PC-9 (cell line): ENCODE results near the gene GRIN2D. TPM values are rescaled to one million over a fixed set of nuclear protein-coding genes. Genes with fewer than 3 reads are reported as not detected.
"Not testable (repeated sequence)": the region's sequence is repeated elsewhere in the genome, so short reads cannot be mapped to it uniquely, and the experiment has no call there.

Experiments used
- BruUV-seq: library from RNA; stranded (reverse); fragments of 400-500 nt; replicated peaks from 2 replicates; lab custom pipeline; 2021; lab: Mats Ljungman, UMichigan
- CTCF ChIA-PET: fragments of 300-600 bp; sonication (Branson Sonifier 250); formaldehyde crosslinking; loops from one replicate; lab custom pipeline; 2022; ENCODE audit warnings: antibody characterized with exemption; lab: Charles Lee
- POLR2A ChIA-PET: fragments of 300-600 bp; sonication (Branson Sonifier 250); formaldehyde crosslinking; loops from one replicate; lab custom pipeline; 2022; ENCODE audit warnings: antibody characterized with exemption; ENCODE audit not compliant: unreplicated experiment; lab: Charles Lee
- DNase-seq, 2 experiments: peaks; one replicate each; pipeline versions ENCODE4 v3.0.0 to v3.0.0-alpha.2; 2015 to 2022; ENCODE audit warnings: mixed read lengths in 1 of 2
- H2AFZ ChIP-seq: fragments of 200-600 bp; sonication (generic); 2 replicates; pipeline ENCODE4 v1.8.1; 2017; ENCODE audit warnings: antibody characterized with exemption
- H3F3A ChIP-seq: fragments of 200-600 bp; sonication (generic); 2 replicates; pipeline ENCODE4 v1.8.1; 2017; ENCODE audit warnings: antibody characterized with exemption, mild to moderate bottlenecking, low read depth; ENCODE audit not compliant: insufficient read depth
- H3K27ac ChIP-seq: fragments of 200-600 bp; sonication (generic); 2 replicates; pipeline ENCODE4 v1.6.1; 2016; ENCODE audit warnings: mixed run types
- H3K27me3 ChIP-seq: fragments of 200-600 bp; sonication (generic); 2 replicates; pipeline ENCODE4 v1.6.1; 2016; ENCODE audit warnings: low read depth, mixed run types; ENCODE audit not compliant: insufficient read depth
- H3K36me3 ChIP-seq: fragments of 200-600 bp; sonication (generic); 2 replicates; pipeline ENCODE4 v1.6.1; 2016; ENCODE audit warnings: low read depth, mixed run types
- H3K4me1 ChIP-seq: fragments of 200-600 bp; sonication (generic); replicated peaks from 2 replicates; pipeline ENCODE4 v1.6.1; 2016; ENCODE audit warnings: mixed run types; ENCODE audit not compliant: insufficient read depth
- H3K4me2 ChIP-seq: fragments of 200-600 bp; sonication (generic); 2 replicates; pipeline ENCODE4 v1.6.1; 2017; ENCODE audit warnings: mixed run types
- H3K4me3 ChIP-seq: fragments of 200-600 bp; sonication (generic); 2 replicates; pipeline ENCODE4 v1.6.1; 2016; ENCODE audit warnings: mixed run types
- H3K79me2 ChIP-seq: fragments of 200-600 bp; sonication (generic); 2 replicates; pipeline ENCODE4 v1.6.1; 2017; ENCODE audit warnings: low read depth, mixed run types
- H3K9me2 ChIP-seq: fragments of 200-600 bp; sonication (generic); 2 replicates; pipeline ENCODE4 v1.8.1; 2017; ENCODE audit warnings: mild to moderate bottlenecking; ENCODE audit not compliant: insufficient read depth
- H3K9me3 ChIP-seq: fragments of 200-600 bp; sonication (generic); 2 replicates; pipeline ENCODE4 v1.8.1; 2016; ENCODE audit warnings: low read depth; ENCODE audit not compliant: insufficient read depth
- H4K20me1 ChIP-seq: fragments of 200-600 bp; sonication (generic); 2 replicates; pipeline ENCODE4 v1.8.1; 2017; ENCODE audit not compliant: insufficient read depth
- CTCF ChIP-seq: fragments of 200-600 bp; sonication (generic); conservative IDR thresholded peaks from 2 replicates; pipeline ENCODE4 v1.6.1; 2017; ENCODE audit warnings: mixed run types, antibody characterized with exemption, mild to moderate bottlenecking, moderate library complexity
- EZH2 ChIP-seq: fragments of 200-600 bp; sonication (generic); IDR thresholded peaks from 2 replicates; pipeline ENCODE4 v1.8.0; 2017; ENCODE audit warnings: antibody characterized with exemption, low read depth
- intact Hi-C: fragments of 100-400 bp; cut with micrococcal nuclease; formaldehyde crosslinking; loops from one replicate; pipeline ENCODE4 v1.10.0; 2022; ENCODE audit not compliant: unreplicated experiment
- total RNA-seq: library from RNA; stranded (reverse); gene quantifications from 2 replicates; pipeline ENCODE4 v1.2.3, GENCODE V29; 2021

Gene GRIN2D
- total RNA-seq, 1 experiment from 2014 or later: 3.8 TPM

GRCh38 chr19:48371367-48371766, 22.1 kb upstream of the GRIN2D start:
- ChIA-PET POLR2A (no interaction called here), CTCF (interaction anchor here (0.6 kb wide), 1 partner anchor 1698 kb away, joined by 6 read pairs; no protein-coding TSS in a partner anchor)
- Histone ChIP-seq H3K27me3 (no peaks in the 10 kb centered on the region), H2AFZ (no peak overlapping the region), H3K36me3 (no peaks in the 10 kb centered on the region), H3K27ac (no peak overlapping the region), H3K4me3 (no peak overlapping the region), H3K4me1 (peaks cover 8% of the 10 kb centered on the region), H3K4me2 (no peak overlapping the region), H4K20me1 (no peaks in the 10 kb centered on the region), H3F3A (peaks cover 18% of the 10 kb centered on the region), H3K9me2 (no peaks in the 10 kb centered on the region), H3K79me2 (no peaks in the 10 kb centered on the region), H3K9me3 (no peaks in the 10 kb centered on the region)
- intact Hi-C loops: no loop called here
- BruUV-seq: no TSS peak
- no peak for TF ChIP-seq CTCF
- no peak for TF ChIP-seq EZH2
- DNase-seq: no peak

GRCh38 chr19:48371771-48372170, 21.7 kb upstream of the GRIN2D start:
- CTCF ChIA-PET: not testable (repeated sequence)

GRCh38 chr19:48372904-48373303, 20.6 kb upstream of the GRIN2D start:
- DNase-seq: no peak
- Histone ChIP-seq H3K27me3 (no peaks in the 10 kb centered on the region), H3K79me2 (no peaks in the 10 kb centered on the region), H3K36me3 (no peaks in the 10 kb centered on the region), H3K9me3 (no peaks in the 10 kb centered on the region), H2AFZ (no peak overlapping the region), H3K4me2 (no peak overlapping the region), H3K9me2 (no peaks in the 10 kb centered on the region), H3F3A (peaks cover 13% of the 10 kb centered on the region), H3K27ac (no peak overlapping the region), H3K4me3 (no peak overlapping the region), H3K4me1 (peaks cover 8% of the 10 kb centered on the region), H4K20me1 (no peaks in the 10 kb centered on the region)
- no peak for TF ChIP-seq EZH2
- no peak for TF ChIP-seq CTCF
- ChIA-PET POLR2A (interaction anchor here (0.7 kb wide), 1 partner anchor 10 kb away, joined by 4 read pairs; no protein-coding TSS in a partner anchor), CTCF (no interaction called here)
- intact Hi-C loops: no loop called here
- BruUV-seq: no TSS peak

More at GRCh38 chr19:48371771-48372170, 21.7 kb upstream of the GRIN2D start:
- H3K4me1 ChIP-seq, H3K27me3 ChIP-seq, H3K36me3 ChIP-seq, H2AFZ ChIP-seq, BruUV-seq, H4K20me1 ChIP-seq, H3K4me3 ChIP-seq, H3K27ac ChIP-seq, H3K9me2 ChIP-seq, DNase-seq, H3K79me2 ChIP-seq, H3K9me3 ChIP-seq, intact Hi-C loops, H3K4me2 ChIP-seq, POLR2A ChIA-PET: not testable (repeated sequence)
- H3F3A ChIP-seq: peaks cover 18% of the 10 kb centered on the region

- TF ChIP-seq CTCF: no peak
- TF ChIP-seq EZH2: no peak
- no peaks in the 10 kb centered on the region for H3K9me3 ChIP-seq
- peaks cover 11% of the 10 kb centered on the region for H3F3A ChIP-seq
- no peaks in the 10 kb centered on the region for H3K36me3 ChIP-seq
- DNase-seq: no peak
- no peak overlapping the region for H3K4me2 ChIP-seq
- POLR2A ChIA-PET: no interaction called here
- H3K9me2 ChIP-seq: no peaks in the 10 kb centered on the region
- H2AFZ ChIP-seq: no peak overlapping the region
- no TSS peak for BruUV-seq
- no peaks in the 10 kb centered on the region for H3K79me2 ChIP-seq
- intact Hi-C loops: no loop called here
- CTCF ChIA-PET: interaction anchor here (0.5 to 0.6 kb wide), 3 partner anchors 88 to 447 kb away, joined by 3 to 5 read pairs (median 3); no protein-coding TSS in a partner anchor
- no peak overlapping the region for H3K27ac ChIP-seq
- H3K27me3 ChIP-seq: no peaks in the 10 kb centered on the region
- H3K4me1 ChIP-seq: peaks cover 13% of the 10 kb centered on the region
- no peak overlapping the region for H3K4me3 ChIP-seq
- H4K20me1 ChIP-seq: no peaks in the 10 kb centered on the region
Measured at GRCh38 chr19:48373567-48373966, 19.9 kb upstream of the GRIN2D start.
